Ovary (tissue), 3 donors: ENCODE measurements around the gene LRCH4.
"Not testable (repeated sequence)": the region's sequence is repeated elsewhere in the genome, so short reads cannot be mapped to it uniquely, and the experiment has no call there.

Experiments
- EP300 ChIP-seq: sonication (generic); formaldehyde crosslinking; IDR thresholded peaks from one replicate; pipeline ENCODE4 v1.6.1; 2017; ENCODE audit warnings: antibody characterized with exemption
- POLR2A ChIP-seq: fragments of 450-650 bp; IDR thresholded peaks from one replicate; pipeline ENCODE4 v1.6.1; 2017; ENCODE audit warnings: antibody characterized with exemption, mild to moderate bottlenecking, moderate library complexity
- TF ChIP-seq, protein P1 (sequence below), 3 donors: fragments of 450-650 bp in 2 of 3; fragments of 200-600 bp in 1 of 3; IDR thresholded peaks; one replicate each; pipeline versions ENCODE4 v1.5.1 to v1.8.0; 2016 to 2022; ENCODE audit warnings: antibody characterized with exemption in 3 of 3, mild to moderate bottlenecking in 1 of 3
- donor health status: DM: no; HTN: no; CAD: no.

DNA sequence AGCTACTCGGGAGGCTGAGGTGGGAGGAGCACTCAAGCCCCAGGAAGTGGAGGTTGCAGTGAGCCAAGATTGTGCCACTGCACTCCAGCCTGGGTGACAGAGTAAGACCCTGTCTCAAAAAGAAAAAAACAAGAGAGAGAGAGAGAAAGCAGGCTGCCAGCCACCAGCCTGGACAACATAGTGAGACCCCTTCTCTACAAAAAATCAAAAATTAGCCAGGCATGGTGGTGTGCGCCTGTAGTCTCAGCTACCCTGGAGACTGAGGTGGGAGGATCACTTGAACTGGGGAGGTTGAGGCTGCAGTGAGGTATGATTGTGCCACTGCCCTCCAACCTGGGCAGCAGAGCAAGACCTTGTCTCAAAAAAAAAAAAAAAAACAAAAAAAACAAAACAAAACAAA, 49.2 kb downstream of the LRCH4 start:
- not testable (repeated sequence) for TF ChIP-seq EP300, POLR2A
- TF ChIP-seq, protein P1, sequence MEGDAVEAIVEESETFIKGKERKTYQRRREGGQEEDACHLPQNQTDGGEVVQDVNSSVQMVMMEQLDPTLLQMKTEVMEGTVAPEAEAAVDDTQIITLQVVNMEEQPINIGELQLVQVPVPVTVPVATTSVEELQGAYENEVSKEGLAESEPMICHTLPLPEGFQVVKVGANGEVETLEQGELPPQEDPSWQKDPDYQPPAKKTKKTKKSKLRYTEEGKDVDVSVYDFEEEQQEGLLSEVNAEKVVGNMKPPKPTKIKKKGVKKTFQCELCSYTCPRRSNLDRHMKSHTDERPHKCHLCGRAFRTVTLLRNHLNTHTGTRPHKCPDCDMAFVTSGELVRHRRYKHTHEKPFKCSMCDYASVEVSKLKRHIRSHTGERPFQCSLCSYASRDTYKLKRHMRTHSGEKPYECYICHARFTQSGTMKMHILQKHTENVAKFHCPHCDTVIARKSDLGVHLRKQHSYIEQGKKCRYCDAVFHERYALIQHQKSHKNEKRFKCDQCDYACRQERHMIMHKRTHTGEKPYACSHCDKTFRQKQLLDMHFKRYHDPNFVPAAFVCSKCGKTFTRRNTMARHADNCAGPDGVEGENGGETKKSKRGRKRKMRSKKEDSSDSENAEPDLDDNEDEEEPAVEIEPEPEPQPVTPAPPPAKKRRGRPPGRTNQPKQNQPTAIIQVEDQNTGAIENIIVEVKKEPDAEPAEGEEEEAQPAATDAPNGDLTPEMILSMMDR (IDR thresholded peaks at IDR 0.05) = not testable (repeated sequence)
